K562 (cell line): ENCODE results near the gene CATSPER3. TPM values are rescaled to one million over a fixed set of nuclear protein-coding genes. Genes with fewer than 3 reads are reported as not detected.

Experiments used
- ATF1 ChIP-seq, 2 experiments: fragments of 450-650 bp in 1 of 2; IDR thresholded peaks; 2 replicates each; pipeline ENCODE4 v1.6.1; 2016; ENCODE audit warnings: missing compliant biosample characterization in 1 of 2, missing genetic modification characterization in 1 of 2
- E2F6 ChIP-seq, 2 experiments: IDR thresholded peaks; 2 replicates each; pipeline ENCODE4 v1.6.1; 2011; ENCODE audit warnings: borderline replicate concordance in 1 of 2, control low read depth in 1 of 2, low read depth in 1 of 2, low read length in 1 of 2, mild to moderate bottlenecking in 1 of 2, mixed read lengths in 1 of 2, moderate library complexity in 1 of 2; ENCODE audit not compliant: insufficient read depth in 1 of 2, insufficient read length in 1 of 2, poor library complexity in 1 of 2, severe bottlenecking in 1 of 2; ENCODE audit errors: extremely low read depth in 1 of 2
- ELF4 ChIP-seq: fragments of 450-650 bp; formaldehyde crosslinking; IDR thresholded peaks from 2 replicates; pipeline ENCODE4 v1.4.0; 2022; ENCODE audit warnings: missing genetic modification characterization
- FOXA3 ChIP-seq, 2 experiments: fragments of 450-650 bp in 1 of 2; sonication (generic) in 1 of 2; formaldehyde crosslinking; IDR thresholded peaks in 1 of 2; conservative IDR thresholded peaks in 1 of 2; 2 replicates each; pipeline versions ENCODE4 v1.4.0 to v1.8.0; 2020 to 2022; ENCODE audit warnings: mild to moderate bottlenecking in 2 of 2, missing genetic modification reagents in 1 of 2
- HDAC6 ChIP-seq: IDR thresholded peaks from 2 replicates; pipeline ENCODE4 v1.6.1; 2012; ENCODE audit warnings: low read depth, mild to moderate bottlenecking, control low read depth, inconsistent platforms, low read length, moderate library complexity
- MED1 ChIP-seq: sonication (generic); formaldehyde crosslinking; IDR thresholded peaks from 2 replicates; pipeline ENCODE4 v1.8.1; 2023; ENCODE audit warnings: missing genetic modification reagents, borderline replicate concordance
- NCOA1 ChIP-seq: fragments of 450-650 bp; IDR thresholded peaks from 2 replicates; pipeline ENCODE4 v1.6.1; 2016; ENCODE audit warnings: low read depth
- RFX5 ChIP-seq: IDR thresholded peaks from 2 replicates; pipeline ENCODE4 v1.6.1; 2011; ENCODE audit warnings: low read depth, mild to moderate bottlenecking, improper control_type of control experiment, low read length
- RFX7 ChIP-seq: fragments of 250-450 bp; sonication (Bioruptor Pico); IDR thresholded peaks from 2 replicates; pipeline ENCODE4 v1.5.1; 2021; ENCODE audit warnings: mild to moderate bottlenecking
- SIN3B ChIP-seq: fragments of 450-650 bp; IDR thresholded peaks from 2 replicates; pipeline ENCODE4 v1.6.1; 2017; ENCODE audit warnings: low read depth, mild to moderate bottlenecking, moderate library complexity
- SMARCC2 ChIP-seq: fragments of 450-650 bp; IDR thresholded peaks from 2 replicates; pipeline ENCODE4 v1.6.1; 2017; ENCODE audit warnings: antibody characterized with exemption, moderate library complexity, mild to moderate bottlenecking, low read depth
- SNAPC5 ChIP-seq: fragments of 250-450 bp; sonication (Bioruptor Pico); IDR thresholded peaks from 2 replicates; pipeline ENCODE4 v1.8.0; 2021; ENCODE audit warnings: moderate library complexity, mild to moderate bottlenecking, inconsistent platforms
- STAG1 ChIP-seq: sonication (generic); formaldehyde crosslinking; IDR thresholded peaks from 2 replicates; pipeline ENCODE4 v1.5.0; 2020; ENCODE audit warnings: missing genetic modification reagents, borderline replicate concordance
- TFAM ChIP-seq: fragments of 250-450 bp; sonication (Bioruptor Pico); conservative IDR thresholded peaks from 2 replicates; pipeline ENCODE4 v1.5.0; 2021; ENCODE audit warnings: mild to moderate bottlenecking, moderate library complexity
- TGIF2 ChIP-seq: sonication (generic); formaldehyde crosslinking; IDR thresholded peaks from 2 replicates; pipeline ENCODE4 v1.8.1; 2022; ENCODE audit warnings: mild to moderate bottlenecking, missing genetic modification reagents, moderate library complexity
- ZFP30 ChIP-seq: fragments of 250-450 bp; sonication (Bioruptor Pico); IDR thresholded peaks from 2 replicates; pipeline ENCODE4 v1.8.0; 2022; ENCODE audit warnings: moderate library complexity, mild to moderate bottlenecking, inconsistent platforms, borderline replicate concordance
- ZNF12 ChIP-seq: sonication (generic); formaldehyde crosslinking; IDR thresholded peaks from 2 replicates; pipeline ENCODE4 v1.4.0; 2020; ENCODE audit warnings: mild to moderate bottlenecking, missing genetic modification reagents
- ZNF639 ChIP-seq, 2 experiments: fragments of 200-800 bp in 1 of 2; sonication (Bioruptor generic) in 1 of 2; sonication (generic) in 1 of 2; formaldehyde crosslinking in 1 of 2; IDR thresholded peaks in 1 of 2; conservative IDR thresholded peaks in 1 of 2; 2 replicates each; pipeline versions ENCODE4 v1.5.0 to v1.6.1; 2016 to 2020; ENCODE audit warnings: missing compliant biosample characterization in 1 of 2, missing genetic modification characterization in 1 of 2, missing genetic modification reagents in 1 of 2
- polyA plus RNA-seq, 8 experiments: library from polyadenylated mRNA; depleted of rRNA in 4 of 8; stranded (reverse) in 5 of 8; unstranded in 3 of 8; fragments of >200 nt; fragmentation: Nextera tagmentation in 2 of 8; fragmentation: Illumina TruSeq in 1 of 8; extraction: Ambion mirVana in 2 of 8; extraction: Trizol in 1 of 8; gene quantifications; 2 replicates each; pipeline versions ENCODE4 v1.2.1 to v1.2.3, GENCODE V29; 2011 to 2014; ENCODE audit warnings: inconsistent platforms in 1 of 8, missing spikeins in 1 of 8
- total RNA-seq, 7 experiments: library from RNA; depleted of rRNA in 6 of 7; stranded (reverse); fragments of >200 nt in 6 of 7; fragmentation: Illumina TruSeq in 2 of 7; extraction: Trizol in 2 of 7; gene quantifications; 2 replicates each; pipeline versions ENCODE4 v1.2.1 to v1.2.3, GENCODE V29; 2011 to 2021; ENCODE audit warnings: low replicate concordance in 1 of 7
- TF ChIP-seq, protein P1 (sequence below): fragments of 250-450 bp; sonication (Bioruptor Pico); IDR thresholded peaks from 2 replicates; pipeline ENCODE4 v1.5.0; 2021
- TF ChIP-seq, protein P2 (sequence below): fragments of 250-450 bp; sonication (Bioruptor Pico); IDR thresholded peaks from 2 replicates; pipeline ENCODE4 v1.5.0; 2021

CATSPER3 gene
- total and polyA plus RNA-seq, 9 of the 15 experiments (the other 6 are each of a cell fraction or from before 2014, with no cell fraction given): 0.14 to 1.5 (median 0.49) TPM

- TF ChIP-seq ZFP30 (CRISPR knock-in tag) (no peak), E2F6 (IDR thresholded peaks at IDR 0.05; ENCODE audit: borderline replicate concordance in 1 of 2, extremely low read depth in 1 of 2, insufficient read depth in 1 of 2, insufficient read length in 1 of 2, low read depth in 1 of 2, low read length in 1 of 2, poor library complexity in 1 of 2, severe bottlenecking in 1 of 2) (peak; percentile 63 to 82), RFX5 (no peak), TGIF2 (CRISPR knock-in tag) (no peak), SMARCC2 (0 out of 2 replicates have a peak, but pooled peaks have one; percentile 23), ELF4 (peak; percentile 38; the same call in 1 of the 2 replicates), ZNF639 (CRISPR knock-in tag; conservative IDR thresholded peaks at IDR 0.05 in 1 of 2, IDR thresholded peaks at IDR 0.05 in 1 of 2) (peak in 1 of 2 experiments; percentile 85; a peak in 2 of 4 replicates), HDAC6 (no peak), TFAM (CRISPR knock-in tag) (no peak), ZNF12 (CRISPR knock-in tag) (no peak), ATF1 (CRISPR knock-in tag; IDR thresholded peaks at IDR 0.05) (no peak), ATF1 (tag; IDR thresholded peaks at IDR 0.05) (peak; percentile 55), STAG1 (CRISPR knock-in tag) (no peak), SIN3B (0 out of 2 replicates have a peak, but pooled peaks have one; percentile 11), MED1 (CRISPR knock-in tag) (no peak), RFX7 (CRISPR knock-in tag) (no peak), SNAPC5 (CRISPR knock-in tag) (no peak), FOXA3 (CRISPR knock-in tag; conservative IDR thresholded peaks at IDR 0.05 in 1 of 2, IDR thresholded peaks at IDR 0.05 in 1 of 2) (no peak), NCOA1 (no peak)
- TF ChIP-seq, protein P1, sequence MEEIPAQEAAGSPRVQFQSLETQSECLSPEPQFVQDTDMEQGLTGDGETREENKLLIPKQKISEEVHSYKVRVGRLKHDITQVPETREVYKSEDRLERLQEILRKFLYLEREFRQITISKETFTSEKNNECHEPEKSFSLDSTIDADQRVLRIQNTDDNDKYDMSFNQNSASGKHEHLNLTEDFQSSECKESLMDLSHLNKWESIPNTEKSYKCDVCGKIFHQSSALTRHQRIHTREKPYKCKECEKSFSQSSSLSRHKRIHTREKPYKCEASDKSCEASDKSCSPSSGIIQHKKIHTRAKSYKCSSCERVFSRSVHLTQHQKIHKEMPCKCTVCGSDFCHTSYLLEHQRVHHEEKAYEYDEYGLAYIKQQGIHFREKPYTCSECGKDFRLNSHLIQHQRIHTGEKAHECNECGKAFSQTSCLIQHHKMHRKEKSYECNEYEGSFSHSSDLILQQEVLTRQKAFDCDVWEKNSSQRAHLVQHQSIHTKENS: no peak
- TF ChIP-seq, protein P2, sequence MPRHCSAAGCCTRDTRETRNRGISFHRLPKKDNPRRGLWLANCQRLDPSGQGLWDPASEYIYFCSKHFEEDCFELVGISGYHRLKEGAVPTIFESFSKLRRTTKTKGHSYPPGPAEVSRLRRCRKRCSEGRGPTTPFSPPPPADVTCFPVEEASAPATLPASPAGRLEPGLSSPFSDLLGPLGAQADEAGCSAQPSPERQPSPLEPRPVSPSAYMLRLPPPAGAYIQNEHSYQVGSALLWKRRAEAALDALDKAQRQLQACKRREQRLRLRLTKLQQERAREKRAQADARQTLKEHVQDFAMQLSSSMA (CRISPR knock-in tag): no peak
Observed at GRCh38 chr5:135034236-135034962, 66.7 kb downstream of the CATSPER3 start (continued).
